Measurements from ENCODE around the gene SUSD6. TPM values are rescaled to one million over a fixed set of nuclear protein-coding genes. Genes with fewer than 3 reads are reported as not detected.

The SUSD6 gene
- total RNA-seq, 1 experiment from 2014 or later: 6.4 TPM

GRCh38 chr14:69666690-69667211 is 55.4 kb downstream of the SUSD6 start:
- H3K4me3 ChIP-seq: no peak overlapping the region
- H3K4me1 ChIP-seq (replicated peaks): peaks cover 28% of the 10 kb centered on the region
- no peaks in the 10 kb centered on the region for H3K9me3 ChIP-seq (replicated peaks)
- peak overlapping the region; percentile 31; the same call in 1 of the 2 replicates for H3K27ac ChIP-seq
- no peaks in the 10 kb centered on the region for H3K27me3 ChIP-seq (replicated peaks)
- peak in 1 of 2 experiments; percentile 49 for DNase-seq (ENCODE audit: low read depth in 1 of 2, low spot score in 2 of 2)
- no peaks in the 10 kb centered on the region for H3K36me3 ChIP-seq

DNA sequence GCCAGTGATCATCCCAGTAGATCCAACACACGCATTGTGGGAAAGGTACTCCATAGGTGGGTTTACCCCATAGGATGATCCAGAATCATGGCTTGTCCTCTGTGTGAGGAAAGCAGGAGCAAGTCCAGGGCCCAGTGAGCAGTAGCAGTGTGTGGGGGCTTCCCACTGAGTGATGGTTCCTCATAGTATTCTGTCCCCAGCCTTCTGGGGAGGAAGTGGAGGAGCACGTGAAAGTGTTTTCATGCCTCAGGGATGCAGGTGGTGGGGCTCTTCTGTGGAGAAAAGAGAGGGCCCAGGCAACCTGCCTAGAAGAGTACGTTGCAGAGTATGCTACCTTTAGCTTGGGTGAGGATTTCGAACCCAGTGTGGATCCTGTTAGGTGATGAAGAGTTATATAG is 56.5 kb downstream of the SUSD6 start:
- Histone ChIP-seq H3K4me3 (no peak overlapping the region), H3K9me3 (replicated peaks) (no peaks in the 10 kb centered on the region), H3K27ac (no peak overlapping the region), H3K4me1 (replicated peaks) (peaks cover 22% of the 10 kb centered on the region), H3K36me3 (no peaks in the 10 kb centered on the region), H3K27me3 (replicated peaks) (no peaks in the 10 kb centered on the region)
- DNase-seq (ENCODE audit: low read depth in 1 of 2, low spot score in 2 of 2): no peak

GRCh38 chr14:69669375-69669774 is 58.0 kb downstream of the SUSD6 start:
- no peaks in the 10 kb centered on the region for H3K27me3 ChIP-seq (replicated peaks)
- DNase-seq (ENCODE audit: low read depth in 1 of 2, low spot score in 2 of 2): no peak
- no peaks in the 10 kb centered on the region for H3K9me3 ChIP-seq (replicated peaks)
- H3K36me3 ChIP-seq: no peaks in the 10 kb centered on the region
- H3K27ac ChIP-seq: no peak overlapping the region
- H3K4me1 ChIP-seq (replicated peaks): peaks cover 18% of the 10 kb centered on the region
- no peak overlapping the region for H3K4me3 ChIP-seq

GRCh38 chr14:69670093-69670492 is 58.7 kb downstream of the SUSD6 start:
- Histone ChIP-seq H3K9me3 (replicated peaks) (no peaks in the 10 kb centered on the region), H3K36me3 (no peaks in the 10 kb centered on the region), H3K27ac (no peak overlapping the region), H3K4me1 (replicated peaks) (peaks cover 18% of the 10 kb centered on the region), H3K4me3 (no peak overlapping the region), H3K27me3 (replicated peaks) (no peaks in the 10 kb centered on the region)
- no peak for DNase-seq (ENCODE audit: low read depth in 1 of 2, low spot score in 2 of 2)

- no peaks in the 10 kb centered on the region for H3K36me3 ChIP-seq
- no peak overlapping the region for H3K27ac ChIP-seq
- no peak overlapping the region for H3K4me3 ChIP-seq
- no peak for DNase-seq (ENCODE audit: low read depth in 1 of 2, low spot score in 2 of 2)
- H3K27me3 ChIP-seq (replicated peaks): no peaks in the 10 kb centered on the region
- no peaks in the 10 kb centered on the region for H3K9me3 ChIP-seq (replicated peaks)
- peaks cover 7% of the 10 kb centered on the region for H3K4me1 ChIP-seq (replicated peaks)
These were observed 60.1 kb downstream of the SUSD6 start for GRCh38 chr14:69671365-69672030.

DNA sequence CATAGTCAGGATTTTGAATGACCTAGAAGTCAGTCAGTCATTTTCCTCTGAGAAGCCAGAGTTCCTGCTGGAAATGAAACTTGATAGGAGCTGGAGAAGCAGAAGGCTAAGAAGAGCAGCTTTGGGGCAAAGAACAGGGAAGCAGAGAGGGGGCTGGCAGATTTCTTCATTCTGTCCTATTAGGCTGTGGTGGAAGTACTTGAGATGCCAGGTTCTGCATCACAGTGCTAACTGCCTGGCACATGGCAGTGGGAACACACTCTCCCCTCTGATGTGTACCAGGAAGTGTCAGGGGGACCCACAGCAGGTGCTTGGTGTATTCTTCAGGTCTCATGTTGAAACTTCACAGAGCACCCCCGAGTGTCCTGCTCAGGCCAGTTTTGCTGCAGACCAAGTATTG is 61.0 kb downstream of the SUSD6 start:
- Histone ChIP-seq H3K9me3 (replicated peaks) (no peaks in the 10 kb centered on the region), H3K27me3 (replicated peaks) (no peaks in the 10 kb centered on the region), H3K27ac (no peak overlapping the region), H3K4me3 (no peak overlapping the region), H3K4me1 (replicated peaks) (no peaks in the 10 kb centered on the region), H3K36me3 (no peaks in the 10 kb centered on the region)
- no peak for DNase-seq (ENCODE audit: low read depth in 1 of 2, low spot score in 2 of 2)

DNA sequence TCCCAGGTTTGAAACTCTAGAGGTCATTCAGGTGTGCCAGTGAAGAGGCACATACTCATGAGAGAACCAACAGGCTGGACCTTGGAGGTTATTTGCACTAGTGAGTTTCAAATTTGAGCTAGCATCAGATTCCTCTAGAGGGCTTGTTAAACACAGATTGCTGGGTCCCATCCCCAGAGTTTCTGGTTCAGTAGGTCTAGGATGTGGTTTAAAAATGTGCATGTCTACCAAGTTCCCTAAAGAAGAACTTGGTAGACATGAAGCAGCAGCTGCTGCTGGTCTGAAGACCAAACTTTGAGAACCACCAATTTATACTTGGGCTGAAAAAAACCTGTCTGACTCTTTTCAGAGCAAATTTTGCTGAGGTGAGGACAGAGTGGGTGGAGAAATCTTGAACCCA is 61.7 kb downstream of the SUSD6 start:
- no peaks in the 10 kb centered on the region for H3K4me1 ChIP-seq (replicated peaks)
- no peaks in the 10 kb centered on the region for H3K36me3 ChIP-seq
- no peak overlapping the region for H3K4me3 ChIP-seq
- H3K27me3 ChIP-seq (replicated peaks): no peaks in the 10 kb centered on the region
- no peaks in the 10 kb centered on the region for H3K9me3 ChIP-seq (replicated peaks)
- H3K27ac ChIP-seq: no peak overlapping the region
- DNase-seq (ENCODE audit: low read depth in 1 of 2, low spot score in 2 of 2): no peak

- Histone ChIP-seq H3K27ac (no peak overlapping the region), H3K9me3 (replicated peaks) (no peaks in the 10 kb centered on the region), H3K27me3 (replicated peaks) (no peaks in the 10 kb centered on the region), H3K4me3 (no peak overlapping the region), H3K36me3 (no peaks in the 10 kb centered on the region), H3K4me1 (replicated peaks) (no peaks in the 10 kb centered on the region)
- no peak for DNase-seq (ENCODE audit: low read depth in 1 of 2, low spot score in 2 of 2)
These were observed 62.3 kb downstream of the SUSD6 start for GRCh38 chr14:69673578-69674305.

DNA sequence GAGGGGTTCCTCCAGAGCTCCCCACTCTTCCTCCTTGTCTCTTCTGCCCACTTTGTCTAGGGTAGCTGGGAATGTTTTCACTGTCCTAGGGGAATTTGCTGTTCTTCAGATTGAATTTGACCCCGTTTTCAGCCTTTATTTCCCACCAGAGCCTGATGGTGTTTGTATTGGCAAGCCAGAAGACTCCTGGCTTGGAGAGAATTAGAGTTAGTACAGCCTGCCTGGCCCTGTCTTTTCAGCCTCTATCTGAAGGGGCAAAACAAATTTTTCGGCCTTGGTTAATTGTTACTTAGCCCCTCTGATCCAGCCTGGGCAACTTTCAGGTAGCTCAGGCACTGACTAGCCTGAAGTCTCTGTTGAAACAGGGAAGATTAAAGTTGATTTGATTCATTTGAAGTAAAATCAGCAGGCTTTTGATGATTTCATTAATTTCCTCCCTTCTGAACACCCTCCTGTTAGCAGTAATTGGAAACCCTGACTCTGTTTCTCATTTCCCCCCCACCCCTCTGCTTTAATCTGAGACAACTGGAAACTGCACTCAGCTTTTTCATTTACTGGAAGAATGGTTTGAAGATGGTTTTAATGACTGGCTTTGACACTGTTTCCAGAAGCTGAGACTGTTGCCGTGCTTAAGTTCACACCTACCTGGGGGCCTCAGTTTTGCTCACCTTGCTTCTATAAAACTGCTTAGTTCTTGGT is 63.3 kb downstream of the SUSD6 start:
- no peaks in the 10 kb centered on the region for H3K27me3 ChIP-seq (replicated peaks)
- no peak overlapping the region for H3K4me3 ChIP-seq
- no peak for DNase-seq (ENCODE audit: low read depth in 1 of 2, low spot score in 2 of 2)
- no peaks in the 10 kb centered on the region for H3K9me3 ChIP-seq (replicated peaks)
- H3K27ac ChIP-seq: no peak overlapping the region
- no peaks in the 10 kb centered on the region for H3K36me3 ChIP-seq
- no peaks in the 10 kb centered on the region for H3K4me1 ChIP-seq (replicated peaks)

GRCh38 chr14:69675245-69675583 is 63.8 kb downstream of the SUSD6 start:
- no peak for DNase-seq (ENCODE audit: low read depth in 1 of 2, low spot score in 2 of 2)
- Histone ChIP-seq H3K27ac (no peak overlapping the region), H3K9me3 (replicated peaks) (no peaks in the 10 kb centered on the region), H3K27me3 (replicated peaks) (no peaks in the 10 kb centered on the region), H3K4me3 (no peak overlapping the region), H3K4me1 (replicated peaks) (no peaks in the 10 kb centered on the region), H3K36me3 (no peaks in the 10 kb centered on the region)

GRCh38 chr14:69675877-69676416 is 64.6 kb downstream of the SUSD6 start:
- Histone ChIP-seq H3K27ac (no peak overlapping the region), H3K9me3 (replicated peaks) (no peaks in the 10 kb centered on the region), H3K27me3 (replicated peaks) (no peaks in the 10 kb centered on the region), H3K4me1 (replicated peaks) (no peaks in the 10 kb centered on the region), H3K4me3 (no peak overlapping the region), H3K36me3 (no peaks in the 10 kb centered on the region)
- no peak for DNase-seq (ENCODE audit: low read depth in 1 of 2, low spot score in 2 of 2)

GRCh38 chr14:69676723-69677122 is 65.3 kb downstream of the SUSD6 start:
- DNase-seq (ENCODE audit: low read depth in 1 of 2, low spot score in 2 of 2): no peak
- H3K36me3 ChIP-seq: no peaks in the 10 kb centered on the region

DNA sequence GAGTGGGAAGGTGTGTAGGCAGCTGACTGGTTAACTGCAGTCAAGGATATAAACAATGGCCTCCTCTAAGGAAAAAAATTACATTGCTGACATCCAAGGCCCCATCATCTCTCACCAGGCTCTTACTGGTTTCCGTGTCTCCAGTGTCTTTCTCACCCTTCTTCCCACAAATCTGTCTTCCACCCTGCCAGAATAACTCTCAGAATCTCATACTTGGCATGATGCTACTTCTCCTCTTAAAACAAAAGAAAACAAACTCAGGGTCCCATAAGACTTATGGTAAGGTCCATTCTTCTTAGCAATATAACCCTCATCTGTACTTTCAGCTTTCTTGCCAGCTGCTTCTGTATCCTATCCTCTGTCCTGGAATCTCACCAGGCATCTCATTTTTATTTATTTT is 68.9 kb downstream of the SUSD6 start:
- Histone ChIP-seq H3K36me3 (no peaks in the 10 kb centered on the region), H3K9me3 (replicated peaks) (no peaks in the 10 kb centered on the region), H3K27ac (no peak overlapping the region), H3K4me3 (no peak overlapping the region), H3K27me3 (replicated peaks) (no peaks in the 10 kb centered on the region), H3K4me1 (replicated peaks) (peaks cover 7% of the 10 kb centered on the region)
- no peak for DNase-seq (ENCODE audit: low read depth in 1 of 2, low spot score in 2 of 2)

More at GRCh38 chr14:69676723-69677122, 65.3 kb downstream of the SUSD6 start:
- H3K27ac ChIP-seq: no peak overlapping the region
- H3K9me3 ChIP-seq (replicated peaks): no peaks in the 10 kb centered on the region
- H3K4me3 ChIP-seq: no peak overlapping the region
- H3K4me1 ChIP-seq (replicated peaks): no peaks in the 10 kb centered on the region
- no peaks in the 10 kb centered on the region for H3K27me3 ChIP-seq (replicated peaks)

GRCh38 chr14:69682136-69682535 is 70.7 kb downstream of the SUSD6 start:
- Histone ChIP-seq H3K4me1 (replicated peaks) (peaks cover 9% of the 10 kb centered on the region), H3K4me3 (no peak overlapping the region), H3K27ac (no peak overlapping the region), H3K9me3 (replicated peaks) (no peaks in the 10 kb centered on the region), H3K27me3 (replicated peaks) (no peaks in the 10 kb centered on the region), H3K36me3 (no peaks in the 10 kb centered on the region)
- DNase-seq (ENCODE audit: low read depth in 1 of 2, low spot score in 2 of 2): no peak
